Raji (cell line): ENCODE measurements around the gene SESTD1.

Experiments
- POLR2A ChIP-seq: IDR thresholded peaks from 2 replicates; pipeline ENCODE4 v1.6.1; 2011; ENCODE audit warnings: low read depth, low read length, control low read depth; ENCODE audit not compliant: insufficient read depth

SESTD1 gene

GRCh38 chr2:179252423-179252822, 12.2 kb downstream of the SESTD1 start:
- TF ChIP-seq POLR2A: no peak

DNA sequence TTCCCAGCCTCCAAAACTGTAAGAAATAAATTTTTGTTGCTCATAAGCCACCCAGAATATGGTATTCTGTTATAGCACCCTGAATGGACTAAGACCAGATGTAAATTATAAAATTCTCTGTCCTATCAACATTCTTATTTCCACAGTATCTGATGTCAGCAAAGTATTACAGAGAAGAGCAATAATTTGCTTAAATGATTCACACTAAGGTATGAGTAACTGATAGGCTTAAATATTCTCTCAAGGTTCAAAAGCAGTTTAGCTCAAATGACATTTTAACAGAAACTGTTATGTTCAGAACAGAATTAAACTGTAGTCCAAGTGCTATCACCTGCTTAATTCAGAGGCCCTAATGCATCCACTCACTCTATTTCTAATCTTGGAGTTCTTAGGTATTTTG, 12.8 kb downstream of the SESTD1 start:
- TF ChIP-seq POLR2A: no peak

DNA sequence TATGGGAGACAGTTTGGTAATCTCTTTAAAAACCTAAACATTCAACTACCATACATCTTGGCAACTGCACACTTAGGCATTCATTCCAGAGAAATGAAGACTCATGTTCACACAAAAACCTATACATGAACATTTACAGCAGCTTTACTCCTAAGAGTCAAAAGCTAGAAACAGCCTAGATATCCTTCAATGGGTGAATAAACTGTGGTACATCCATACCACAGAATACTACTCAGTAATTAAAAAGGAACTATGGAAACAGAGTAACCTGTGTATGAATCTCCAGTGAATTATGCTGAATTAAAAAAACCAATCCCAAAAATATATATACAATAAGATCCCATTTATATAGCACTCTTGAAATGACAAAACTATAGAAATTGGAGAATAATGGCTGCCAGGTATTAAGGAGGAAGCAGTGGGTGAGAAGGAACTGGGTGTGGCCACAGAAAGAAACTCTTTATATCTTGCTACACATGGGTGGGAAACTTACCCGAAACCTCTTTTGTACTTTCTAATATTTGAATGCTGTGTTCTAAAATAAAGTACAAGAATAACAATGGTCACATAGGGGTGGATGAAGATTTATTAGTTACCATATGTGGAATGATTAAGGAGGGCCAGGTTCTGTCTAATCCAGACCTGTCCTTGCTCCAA, 13.7 kb downstream of the SESTD1 start:
- TF ChIP-seq POLR2A: no peak

DNA sequence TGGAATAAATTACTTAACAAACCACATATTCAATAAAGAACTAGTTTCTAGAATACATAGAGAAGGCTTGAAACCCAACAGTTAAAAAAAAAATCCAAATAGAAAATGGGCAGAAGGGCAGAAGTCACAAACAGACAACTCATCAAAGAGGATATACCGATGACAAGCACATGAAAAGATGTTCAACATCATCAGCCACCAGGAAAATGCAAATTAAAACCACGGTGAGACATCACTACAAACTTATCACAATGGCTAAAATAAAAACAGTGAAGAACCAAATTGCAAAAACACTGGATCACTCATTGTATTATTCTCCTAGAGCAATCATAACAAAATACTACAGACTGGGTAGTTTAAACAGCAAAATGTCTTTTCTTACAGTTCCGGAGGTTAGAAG, 14.5 kb downstream of the SESTD1 start:
- no peak for TF ChIP-seq POLR2A

GRCh38 chr2:179248024-179248348, 16.6 kb downstream of the SESTD1 start:
- no peak for TF ChIP-seq POLR2A

- TF ChIP-seq POLR2A: no peak
Observed at GRCh38 chr2:179247318-179248023, 17.2 kb downstream of the SESTD1 start.

GRCh38 chr2:179243046-179243445, 21.6 kb downstream of the SESTD1 start:
- TF ChIP-seq POLR2A: no peak

- TF ChIP-seq POLR2A: no peak
Observed at GRCh38 chr2:179240481-179241451, 23.9 kb downstream of the SESTD1 start.

DNA sequence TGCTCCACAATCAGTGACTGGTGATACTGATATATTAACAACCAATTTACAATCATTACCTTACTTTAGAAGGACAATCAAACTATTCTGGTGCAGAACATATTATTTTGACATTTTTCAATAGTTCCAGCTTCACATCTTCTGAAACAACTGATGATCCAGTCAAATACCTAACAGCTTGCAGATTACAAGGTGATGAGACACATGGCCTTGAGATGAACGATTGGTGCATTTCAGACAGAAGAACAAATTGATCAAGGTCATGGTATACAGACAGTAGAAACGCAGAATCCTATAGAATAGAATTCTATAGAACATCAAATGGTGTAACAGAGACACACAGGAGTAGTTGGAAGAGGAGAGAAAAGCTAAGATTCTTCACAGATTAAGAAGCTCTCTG, 24.8 kb downstream of the SESTD1 start:
- no peak for TF ChIP-seq POLR2A

GRCh38 chr2:179239195-179239594, 25.4 kb downstream of the SESTD1 start:
- no peak for TF ChIP-seq POLR2A

- no peak for TF ChIP-seq POLR2A
Observed at GRCh38 chr2:179238027-179238426, 26.6 kb downstream of the SESTD1 start.

- no peak for TF ChIP-seq POLR2A
Observed at GRCh38 chr2:179237209-179237946, 27.3 kb downstream of the SESTD1 start.

GRCh38 chr2:179235463-179236108, 29.0 kb downstream of the SESTD1 start:
- no peak for TF ChIP-seq POLR2A

DNA sequence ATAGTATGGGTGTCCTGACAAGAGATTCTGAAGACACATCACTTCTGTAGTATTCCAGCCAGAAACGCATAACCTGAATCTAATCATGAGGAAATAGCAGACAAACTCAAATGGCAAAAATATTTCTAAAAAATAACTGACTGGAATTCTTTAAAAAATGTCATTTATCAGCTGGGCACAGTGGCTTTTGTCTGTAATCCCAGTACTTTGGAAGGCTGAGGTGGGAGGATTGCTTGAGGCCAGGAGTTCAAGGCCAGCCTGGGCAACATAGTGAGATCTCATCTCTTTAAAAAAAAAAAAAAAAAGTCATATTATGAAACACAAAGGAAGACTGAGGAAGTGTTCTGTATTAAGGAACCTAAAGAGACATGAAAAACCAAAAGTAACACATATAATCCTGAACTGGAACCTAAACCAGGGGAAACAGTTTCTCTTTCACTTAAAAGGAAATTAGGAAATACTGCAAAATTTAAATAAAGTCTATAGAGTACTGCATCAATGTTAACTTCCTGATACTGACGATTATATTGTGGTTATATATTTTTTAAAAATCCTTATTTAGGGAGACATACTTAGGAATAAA, 29.9 kb downstream of the SESTD1 start:
- no peak for TF ChIP-seq POLR2A
